ENCODE results near the gene VPS4A. TPM values are rescaled to one million over a fixed set of nuclear protein-coding genes. Genes with fewer than 3 reads are reported as not detected.

The VPS4A gene
- total RNA-seq, 1 donor from 2014 or later: 24.8 TPM

DNA sequence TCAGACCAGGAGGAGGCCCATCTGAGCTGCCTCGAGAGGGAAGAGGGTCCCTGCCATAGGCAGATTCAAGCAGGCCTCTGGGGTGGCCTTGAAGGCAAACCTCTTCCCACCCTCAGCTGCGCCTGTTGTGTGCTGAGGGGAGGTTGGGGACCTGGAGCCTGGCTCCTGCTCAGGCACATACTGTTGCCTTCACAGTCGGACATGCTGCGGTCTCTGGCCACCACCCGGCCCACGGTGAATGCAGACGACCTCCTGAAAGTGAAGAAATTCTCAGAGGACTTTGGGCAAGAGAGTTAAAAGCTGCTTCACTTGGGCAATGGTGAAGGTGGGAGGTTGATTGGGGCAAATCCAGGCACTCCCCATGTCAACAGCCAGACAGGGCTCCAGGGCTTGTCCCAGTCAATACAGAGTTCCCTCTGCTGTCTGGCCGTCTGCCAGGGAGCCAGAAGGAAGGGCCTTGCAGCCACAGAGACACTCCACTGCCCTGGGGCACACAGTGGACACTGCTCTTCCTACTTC, 12.9 kb downstream of the VPS4A start:
- intact Hi-C loops (cut with DNase I): no loop called here
- peak; percentile 82 for DNase-seq (ENCODE audit: low spot score)
- peak; percentile 59 for ATAC-seq

DNA sequence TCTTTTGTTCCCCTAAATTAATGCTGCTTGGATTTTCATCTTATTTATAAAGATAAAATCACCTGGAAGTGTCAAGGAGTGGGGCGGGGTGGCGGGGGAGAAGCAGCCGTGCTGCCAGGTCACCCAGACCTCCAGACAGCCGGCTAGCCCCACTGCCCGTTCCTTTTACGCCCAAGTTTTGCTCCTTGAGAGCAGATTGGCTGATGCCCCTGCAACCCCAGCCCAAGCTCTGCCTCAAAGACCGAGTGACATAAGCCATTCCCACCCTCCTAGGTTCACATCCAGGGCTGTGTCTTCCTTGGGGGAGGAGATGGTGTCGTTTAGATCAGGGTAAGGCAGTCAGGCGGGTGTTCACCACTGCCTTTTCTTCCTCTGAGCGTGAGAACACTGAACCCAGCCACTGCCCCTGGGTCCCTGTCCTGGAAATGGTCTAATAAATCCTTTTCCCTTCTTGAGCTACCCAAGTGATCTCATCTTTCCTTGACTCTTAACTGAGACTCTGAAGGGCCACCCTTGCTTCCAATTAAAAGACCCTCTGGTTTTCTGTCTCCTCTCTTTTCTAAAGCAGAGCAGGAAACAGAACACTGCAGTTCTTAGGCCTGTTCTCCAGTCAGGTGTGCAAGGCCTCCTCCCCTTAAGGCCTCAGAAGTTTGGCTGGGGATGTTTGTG, 13.6 kb downstream of the VPS4A start:
- ATAC-seq: no peak
- DNase-seq (ENCODE audit: low spot score): no peak
- intact Hi-C loops (cut with DNase I): no loop called here

DNA sequence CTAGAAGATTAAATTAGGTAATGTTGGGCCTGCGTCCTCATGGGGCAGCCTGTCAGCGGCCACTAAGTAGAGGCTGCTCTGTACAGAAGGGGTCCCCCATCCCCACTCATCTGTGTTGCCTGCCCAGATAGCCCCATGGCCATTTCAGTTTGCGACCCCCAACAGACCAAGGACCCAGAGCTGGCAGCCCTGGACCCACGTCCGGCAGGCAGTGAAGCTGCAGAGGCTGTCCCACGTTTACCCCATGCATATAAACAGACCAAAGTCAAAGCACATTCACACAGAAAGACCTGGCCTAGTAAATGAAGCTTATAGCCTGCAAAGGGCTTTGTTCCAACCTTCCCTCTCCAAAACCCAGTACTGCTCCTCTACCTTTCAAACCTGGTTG, 14.6 kb downstream of the VPS4A start:
- intact Hi-C loops (cut with DNase I): no loop called here
- no peak for ATAC-seq
- DNase-seq (ENCODE audit: low spot score): peak; percentile 46

DNA sequence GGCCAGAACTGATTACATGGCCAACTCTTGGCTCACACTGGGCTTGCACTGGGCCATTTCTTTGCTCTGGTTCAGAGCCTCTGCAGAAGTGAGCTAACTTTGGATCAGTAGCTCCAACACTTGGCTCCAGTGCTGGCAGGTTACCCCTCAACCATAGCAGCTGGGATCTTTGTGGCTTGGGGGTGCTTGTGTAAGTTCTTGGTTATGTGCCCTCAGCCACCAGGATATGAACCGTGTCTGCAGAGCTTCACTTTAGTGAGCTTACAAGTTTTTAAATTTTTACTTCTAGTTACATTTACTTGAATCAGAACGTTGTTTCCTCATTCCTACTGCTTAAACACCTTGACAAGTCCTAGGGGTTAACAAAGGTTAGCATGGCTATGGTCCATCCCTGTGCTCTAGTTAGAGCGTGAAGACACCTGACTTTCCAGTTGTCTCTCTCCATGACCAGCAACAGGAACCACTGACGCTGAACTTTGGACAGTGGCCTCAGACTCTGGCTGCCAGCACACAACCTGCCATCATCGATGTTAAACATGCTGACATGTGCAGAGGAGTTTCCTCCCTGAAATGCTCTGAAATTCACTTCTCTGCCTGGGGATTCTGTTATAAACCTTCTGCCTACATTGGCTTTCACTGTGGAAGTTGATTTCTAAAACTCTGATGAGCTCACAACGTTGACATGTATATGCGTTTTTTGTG, 15.2 kb downstream of the VPS4A start:
- DNase-seq (ENCODE audit: low spot score) (no peak), ATAC-seq (no peak)
- intact Hi-C loops (cut with DNase I): no loop called here

GRCh38 chr16:69327585-69328310, 16.6 kb downstream of the VPS4A start:
- DNase-seq (ENCODE audit: low spot score) (no peak), ATAC-seq (no peak)
- intact Hi-C loops (cut with DNase I): no loop called here

DNA sequence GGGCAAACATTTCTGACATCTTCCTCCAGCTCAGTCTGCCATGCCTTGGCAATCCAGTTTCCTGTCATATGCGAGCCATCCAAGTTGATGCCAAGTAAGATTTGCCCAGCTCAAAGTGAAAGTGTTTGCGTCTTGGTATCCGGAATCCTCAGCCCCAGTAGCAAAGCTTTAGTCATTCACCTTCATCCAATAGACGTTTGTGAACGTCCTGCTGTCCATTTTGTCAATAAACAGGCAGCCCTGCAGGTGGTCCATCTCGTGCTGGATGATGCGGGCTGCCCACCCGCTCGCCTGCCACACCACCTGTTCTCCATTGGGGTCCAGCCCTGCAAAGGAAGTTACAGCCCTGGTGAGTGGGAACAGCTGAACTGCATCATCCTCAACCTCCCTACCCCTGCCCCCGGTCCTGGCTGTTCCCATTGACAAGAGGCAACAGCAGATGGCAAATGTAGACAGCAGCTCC, 17.7 kb downstream of the VPS4A start:
- DNase-seq (ENCODE audit: low spot score): peak; percentile 52
- ATAC-seq: no peak
- intact Hi-C loops (cut with DNase I): no loop called here

DNA sequence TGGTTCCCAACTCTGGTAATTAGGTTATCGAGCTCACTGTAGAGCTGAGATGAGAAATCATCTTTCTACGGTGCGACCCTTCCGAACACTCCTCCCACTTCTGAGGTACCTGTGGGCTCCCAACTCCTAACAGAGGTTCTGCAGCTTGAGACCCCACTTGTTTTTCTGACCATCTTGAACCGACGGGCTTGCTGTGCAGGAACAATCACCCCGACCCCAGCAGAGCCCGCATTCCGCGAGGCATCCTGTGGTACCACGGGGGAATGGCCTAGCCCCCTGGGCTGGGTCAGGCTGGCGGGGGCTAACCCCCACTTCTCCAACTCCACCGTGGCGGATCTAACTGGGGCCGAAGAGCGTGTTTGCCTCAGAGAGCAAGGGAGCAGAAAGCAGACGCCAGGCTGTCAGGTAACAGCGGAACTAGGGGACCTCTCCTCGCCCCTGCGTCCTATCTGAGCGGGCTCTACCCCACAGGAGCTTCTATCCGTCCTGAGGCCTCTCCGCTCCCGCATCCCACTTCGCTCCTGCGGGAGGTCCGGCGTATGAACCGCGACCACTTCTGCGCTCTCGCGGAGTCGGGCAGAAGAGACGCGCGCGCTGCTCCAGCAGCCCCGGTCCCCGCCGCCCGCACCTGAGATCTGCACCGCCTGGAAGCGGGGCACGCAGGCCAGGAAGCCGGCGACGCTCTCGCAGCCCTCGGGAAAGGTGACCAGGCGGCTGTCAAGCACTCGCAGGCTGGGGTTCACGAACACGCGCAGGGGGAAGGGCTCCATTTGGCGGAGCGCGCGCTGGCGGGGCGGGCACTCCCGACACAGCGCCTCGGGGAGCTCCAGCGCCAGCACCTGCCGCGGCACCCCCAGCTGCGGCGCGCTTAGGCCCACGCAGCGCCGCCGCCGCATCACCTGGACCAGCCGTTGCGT, 18.5 kb downstream of the VPS4A start:
- ATAC-seq (no peak), DNase-seq (ENCODE audit: low spot score) (peak; percentile 61)
- intact Hi-C loops (cut with DNase I): no loop called here

DNA sequence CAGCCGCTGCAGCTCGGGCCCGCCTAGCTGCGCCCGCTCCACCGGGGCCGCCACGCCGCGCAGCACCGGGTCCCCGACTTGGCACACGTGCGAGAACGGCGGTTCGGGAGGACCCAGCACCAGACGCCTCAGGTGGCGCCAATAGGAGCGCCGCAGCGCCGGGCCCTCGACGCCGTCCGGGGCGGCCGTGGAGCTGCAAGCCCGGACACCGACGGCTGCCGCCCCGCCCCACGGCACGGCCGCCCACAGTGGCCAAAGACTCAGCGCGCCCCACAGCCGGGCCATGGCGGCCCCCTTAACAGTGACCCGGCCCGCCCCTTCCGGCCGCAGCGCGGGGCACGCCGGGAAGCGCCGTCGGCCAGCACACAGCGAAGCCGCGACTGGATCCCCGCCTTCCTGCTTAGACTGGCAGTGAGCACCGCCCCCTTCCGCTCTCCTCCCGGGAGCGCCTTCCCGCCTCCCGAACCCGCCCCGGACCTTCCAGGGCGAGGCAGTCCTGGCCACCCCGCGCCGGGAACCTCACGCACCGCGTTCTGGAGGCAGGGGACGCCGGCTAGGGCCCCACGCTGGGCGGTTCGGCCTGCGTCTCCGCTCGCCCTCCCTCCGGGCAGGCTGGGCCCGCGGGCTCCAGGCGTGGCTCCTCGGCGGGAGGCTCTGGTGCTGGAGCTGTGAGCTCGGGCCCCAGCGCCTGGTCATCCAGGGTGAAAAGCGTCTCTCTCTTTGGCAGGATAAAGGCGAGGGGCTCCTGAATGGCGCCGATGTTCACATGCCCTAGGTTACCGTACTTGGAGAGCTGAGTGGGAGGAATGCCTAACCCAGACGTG, 19.3 kb downstream of the VPS4A start, which contains the start of gene PDF:
Gene PDF (minus strand): TSS at position 303 of the 824 bp plus-strand sequence. CDS start 18 bp downstream, at position 285.
- ATAC-seq (peak; percentile 99), DNase-seq (ENCODE audit: low spot score) (peak; percentile 96)
- intact Hi-C loops (cut with DNase I): no loop called here

GRCh38 chr16:69334696-69335095, 23.5 kb downstream of the VPS4A start:
- ATAC-seq: no peak
- intact Hi-C loops (cut with DNase I): no loop called here
- peak; percentile 22 for DNase-seq (ENCODE audit: low spot score)

DNA sequence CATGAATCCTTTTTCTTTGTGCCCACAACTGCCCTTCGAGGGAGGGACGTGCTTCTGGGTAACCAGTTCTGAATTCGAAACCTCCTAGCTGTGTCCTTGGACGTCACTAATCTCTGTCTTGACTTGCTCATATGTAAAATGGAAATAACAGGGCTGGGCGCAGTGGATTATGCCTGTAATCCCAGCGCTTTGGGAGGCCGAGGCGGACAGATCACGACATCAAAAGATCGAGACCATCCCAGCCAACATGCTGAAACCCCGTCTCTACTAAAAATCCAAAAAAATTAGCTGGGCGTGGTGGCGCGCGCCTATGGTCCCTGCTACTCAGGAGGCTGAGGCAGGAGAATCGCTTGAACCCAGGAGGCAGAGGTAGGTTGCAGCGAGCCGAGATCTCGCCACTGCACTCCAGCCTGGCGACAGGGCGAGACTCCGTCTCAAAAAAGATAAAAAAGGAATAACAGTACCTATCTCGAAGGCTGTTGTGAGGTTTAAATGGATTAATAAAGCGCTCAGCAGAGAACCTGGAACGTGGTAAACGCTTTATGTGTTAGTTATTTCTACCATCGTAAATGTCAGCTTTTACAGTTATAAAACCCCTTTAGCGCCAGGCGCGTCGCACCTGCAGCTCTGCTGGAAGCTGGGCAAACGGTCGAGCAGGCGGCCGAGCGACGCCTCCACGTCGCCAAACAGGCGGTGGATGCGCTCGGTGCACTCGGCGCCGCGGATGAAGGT, 27.6 kb downstream of the VPS4A start:
- intact Hi-C loops (cut with DNase I): no loop called here
- DNase-seq (ENCODE audit: low spot score) (no peak), ATAC-seq (no peak)

- peak; percentile 96 for DNase-seq (ENCODE audit: low spot score)
- ATAC-seq: peak; percentile 99
- intact Hi-C loops (cut with DNase I): no loop called here
Measured at GRCh38 chr16:69339289-69340094, 28.3 kb downstream of the VPS4A start, which contains the start of the genes COG8 and NIP7. TSS of gene COG8 (minus strand) at chr16:69339564. CDS start at chr16:69339552, 12 bp downstream. TSS of gene NIP7 (plus strand) at chr16:69339772. CDS start at chr16:69339830, 58 bp downstream.

DNA sequence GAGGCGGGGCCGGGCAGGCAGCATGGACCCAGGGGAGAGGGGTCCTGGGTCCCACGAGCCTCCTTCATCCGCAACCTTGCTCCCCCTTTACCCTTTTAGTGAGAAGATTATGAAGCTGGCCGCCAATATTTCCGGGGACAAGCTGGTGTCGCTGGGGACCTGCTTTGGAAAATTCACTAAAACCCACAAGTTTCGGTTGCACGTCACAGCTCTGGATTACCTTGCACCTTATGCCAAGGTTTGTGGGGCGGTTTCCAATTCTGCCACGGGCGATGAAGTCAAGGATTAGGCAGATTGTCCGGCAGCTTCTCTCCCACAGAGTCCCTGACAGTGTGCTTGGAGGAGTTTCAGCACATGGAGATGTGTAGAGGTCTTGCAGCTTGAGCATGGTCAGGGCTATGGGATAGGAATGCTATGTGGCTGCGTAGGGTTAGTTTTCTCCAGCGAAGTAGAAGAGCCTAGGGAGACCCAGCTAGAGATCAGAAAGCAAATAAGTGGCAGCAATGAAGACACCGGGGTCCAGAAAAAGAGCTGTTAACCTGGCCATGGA, 29.0 kb downstream of the VPS4A start:
- DNase-seq (ENCODE audit: low spot score) (no peak), ATAC-seq (no peak)
- intact Hi-C loops (cut with DNase I): no loop called here

- ATAC-seq: no peak
- intact Hi-C loops (cut with DNase I): no loop called here
- no peak for DNase-seq (ENCODE audit: low spot score)
Measured at GRCh38 chr16:69344171-69344570, 33.0 kb downstream of the VPS4A start.

DNA sequence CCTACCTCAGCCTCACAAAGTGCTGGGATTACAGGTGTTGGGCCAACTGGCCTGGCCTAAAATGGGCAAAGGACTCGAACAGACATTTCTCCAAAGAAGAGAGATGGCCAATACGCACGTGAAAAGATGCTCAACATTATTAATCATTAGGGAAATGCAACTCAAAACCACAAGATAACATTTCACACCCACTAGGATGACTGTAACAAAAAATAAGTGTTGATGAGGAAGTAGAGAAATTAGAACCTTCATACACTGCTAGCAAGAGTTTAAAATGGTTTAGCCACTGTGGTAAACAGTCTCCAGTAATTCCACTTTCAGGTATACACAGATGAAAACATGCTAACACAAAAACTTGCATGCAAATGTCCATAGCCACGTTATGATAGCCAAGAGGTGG, 34.8 kb downstream of the VPS4A start:
- intact Hi-C loops (cut with DNase I): no loop called here
- no peak for ATAC-seq

DNA sequence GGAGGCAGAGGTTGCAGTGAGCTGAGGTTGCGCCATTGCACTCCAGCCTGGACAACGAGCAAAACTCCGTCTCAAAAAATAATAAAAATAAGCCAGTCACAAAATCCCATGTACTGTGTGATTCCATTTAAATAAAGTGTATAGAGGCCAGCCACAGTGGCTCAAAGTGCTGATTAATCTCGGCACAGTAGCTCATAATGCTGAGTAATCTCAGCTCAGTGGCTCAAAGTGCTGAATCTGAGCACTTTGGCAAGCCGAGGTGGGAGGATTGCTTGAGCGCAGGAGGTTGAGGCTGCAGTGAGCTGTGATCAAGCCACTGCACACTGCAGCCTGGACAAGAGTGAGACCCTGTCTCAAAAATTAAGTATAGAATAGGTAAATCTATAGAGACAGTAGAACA, 35.5 kb downstream of the VPS4A start:
- DNase-seq (ENCODE audit: low spot score) (no peak), ATAC-seq (no peak)
- intact Hi-C loops (cut with DNase I): no loop called here

More for the DNA sequence above, 34.8 kb downstream of the VPS4A start:
- DNase-seq (ENCODE audit: low spot score): no peak

GRCh38 chr16:69348222-69348621, 37.1 kb downstream of the VPS4A start:
- no peak for ATAC-seq
- intact Hi-C loops (cut with DNase I): no loop called here
- DNase-seq (ENCODE audit: low spot score): no peak

Data from sciatic nerve (tissue), 2 donors.